HEK293 (cell line): ENCODE data around the gene RAB8A.

ENCODE experiments used
- CTCF ChIA-PET: fragments of 350-600 bp; formaldehyde crosslinking; extraction: SDS; loops from one replicate; lab custom pipeline; 2021; ENCODE audit warnings: antibody characterized with exemption; lab: Yijun Ruan, JAX
- POLR2A ChIA-PET: fragments of 300-600 bp; formaldehyde crosslinking; extraction: SDS; loops from one replicate; lab custom pipeline; 2020; ENCODE audit warnings: antibody characterized with exemption, inconsistent platforms; lab: Yijun Ruan, JAX
- H3K27ac ChIP-seq: fragments of 200-500 bp; sonication (Bioruptor generic); 2 replicates; pipeline ENCODE4 v1.5.1; 2014; ENCODE audit warnings: low read depth, low read length, control low read depth, inconsistent platforms; ENCODE audit errors: extremely low read depth
- H3K36me3 ChIP-seq, 2 experiments: fragments of 200-500 bp in 1 of 2; sonication (Bioruptor generic) in 1 of 2; 1 replicate in 1 of 2; 2 replicates in 1 of 2; pipeline ENCODE4 v1.5.1; 2014 to 2017; ENCODE audit warnings: inconsistent platforms in 2 of 2, low read length in 2 of 2; ENCODE audit not compliant: control insufficient read depth in 2 of 2, insufficient read depth in 1 of 2
- H3K4me1 ChIP-seq: fragments of 200-500 bp; sonication (Bioruptor generic); 2 replicates; pipeline ENCODE4 v1.5.1; 2014; ENCODE audit warnings: mild to moderate bottlenecking, low read length, inconsistent platforms; ENCODE audit not compliant: control insufficient read depth, insufficient read depth
- H3K4me3 ChIP-seq: 2 replicates; pipeline ENCODE4 v1.5.1; 2011; ENCODE audit warnings: low read depth, mild to moderate bottlenecking, control low read depth, low read length, moderate library complexity
- H3K9me3 ChIP-seq: fragments of 200-500 bp; sonication (Bioruptor generic); 2 replicates; pipeline ENCODE4 v1.5.1; 2014; ENCODE audit warnings: low read depth, low read length, inconsistent platforms; ENCODE audit not compliant: control insufficient read depth, insufficient read depth
- ELK4 ChIP-seq: IDR thresholded peaks from 2 replicates; pipeline ENCODE4 v1.6.1; 2011; ENCODE audit warnings: mild to moderate bottlenecking, low read depth, low read length, borderline replicate concordance
- GLIS2 ChIP-seq: fragments of 450-650 bp; formaldehyde crosslinking; IDR thresholded peaks from 2 replicates; pipeline ENCODE4 v1.5.1; 2016; ENCODE audit warnings: missing biosample characterization, missing genetic modification characterization
- KLF10 ChIP-seq: fragments of 450-650 bp; IDR thresholded peaks from 2 replicates; pipeline ENCODE4 v1.5.1; 2018; ENCODE audit warnings: missing biosample characterization, mild to moderate bottlenecking, missing genetic modification characterization
- PRDM10 ChIP-seq: fragments of 450-650 bp; formaldehyde crosslinking; IDR thresholded peaks from 2 replicates; pipeline ENCODE4 v1.5.1; 2016; ENCODE audit warnings: missing biosample characterization, missing genetic modification characterization
- SP2 ChIP-seq: fragments of 450-650 bp; formaldehyde crosslinking; IDR thresholded peaks from 2 replicates; pipeline ENCODE4 v1.5.1; 2016; ENCODE audit warnings: missing biosample characterization, missing genetic modification characterization
- SP7 ChIP-seq: fragments of 450-650 bp; formaldehyde crosslinking; IDR thresholded peaks from 2 replicates; pipeline ENCODE4 v1.5.1; 2016; ENCODE audit warnings: missing biosample characterization, missing genetic modification characterization
- ZBTB10 ChIP-seq: fragments of 450-650 bp; formaldehyde crosslinking; IDR thresholded peaks from 2 replicates; pipeline ENCODE4 v1.5.1; 2016; ENCODE audit warnings: missing biosample characterization, missing genetic modification characterization
- ZBTB21 ChIP-seq: fragments of 450-650 bp; formaldehyde crosslinking; IDR thresholded peaks from 2 replicates; pipeline ENCODE4 v1.5.1; 2017; ENCODE audit warnings: missing biosample characterization, missing genetic modification characterization
- ZBTB44 ChIP-seq: fragments of 450-650 bp; IDR thresholded peaks from 2 replicates; pipeline ENCODE4 v1.5.1; 2018; ENCODE audit warnings: missing biosample characterization, mild to moderate bottlenecking, missing genetic modification characterization
- ZNF16 ChIP-seq: fragments of 450-650 bp; formaldehyde crosslinking; IDR thresholded peaks from 2 replicates; pipeline ENCODE4 v1.5.1; 2016; ENCODE audit warnings: low read depth, missing biosample characterization, missing genetic modification characterization
- ZNF274 ChIP-seq, 2 experiments: fragments of 200-500 bp in 1 of 2; fragments of 450-650 bp in 1 of 2; sonication (Bioruptor generic) in 1 of 2; formaldehyde crosslinking in 1 of 2; IDR thresholded peaks; 2 replicates each; pipeline versions ENCODE4 v1.5.1 to v1.6.1; 2014 to 2016; ENCODE audit warnings: borderline replicate concordance in 1 of 2, inconsistent platforms in 1 of 2, low read length in 1 of 2, missing biosample characterization in 1 of 2, missing genetic modification characterization in 1 of 2
- ZNF354C ChIP-seq: fragments of 450-650 bp; formaldehyde crosslinking; IDR thresholded peaks from 2 replicates; pipeline ENCODE4 v1.5.1; 2016; ENCODE audit warnings: missing biosample characterization, missing genetic modification characterization, low read depth, borderline replicate concordance
- ZNF366 ChIP-seq: fragments of 450-650 bp; formaldehyde crosslinking; conservative IDR thresholded peaks from 2 replicates; pipeline ENCODE4 v1.5.1; 2016; ENCODE audit warnings: missing biosample characterization, missing genetic modification characterization
- ZNF423 ChIP-seq: fragments of 450-650 bp; formaldehyde crosslinking; IDR thresholded peaks from 2 replicates; pipeline ENCODE4 v1.5.1; 2016; ENCODE audit warnings: missing biosample characterization, missing genetic modification characterization
- ZNF600 ChIP-seq: fragments of 450-650 bp; formaldehyde crosslinking; IDR thresholded peaks from 2 replicates; pipeline ENCODE4 v1.5.1; 2016; ENCODE audit warnings: missing biosample characterization, missing genetic modification characterization
- ZNF747 ChIP-seq: fragments of 450-650 bp; formaldehyde crosslinking; IDR thresholded peaks from 2 replicates; pipeline ENCODE4 v1.5.1; 2016; ENCODE audit warnings: missing biosample characterization, missing genetic modification characterization
- ZNF777 ChIP-seq: fragments of 450-650 bp; formaldehyde crosslinking; IDR thresholded peaks from 2 replicates; pipeline ENCODE4 v1.5.1; 2017; ENCODE audit warnings: missing biosample characterization, missing genetic modification characterization, borderline replicate concordance
- ZSCAN30 ChIP-seq: fragments of 450-650 bp; IDR thresholded peaks from 2 replicates; pipeline ENCODE4 v1.5.1; 2018; ENCODE audit warnings: missing biosample characterization, mild to moderate bottlenecking, missing genetic modification characterization, moderate library complexity
- ZXDB ChIP-seq: fragments of 450-650 bp; formaldehyde crosslinking; IDR thresholded peaks from 2 replicates; pipeline ENCODE4 v1.5.1; 2016; ENCODE audit warnings: missing biosample characterization, missing genetic modification characterization
- TF ChIP-seq, protein P1 (sequence below): sonication (generic); formaldehyde crosslinking; IDR thresholded peaks from 2 replicates; pipeline ENCODE4 v1.8.1; 2022; ENCODE audit warnings: mild to moderate bottlenecking, moderate library complexity, missing genetic modification reagents

The RAB8A gene

GRCh38 chr19:16075430-16076153 lies 36.1 kb upstream of the RAB8A start:
- Histone ChIP-seq H3K27ac (peak overlapping the region; percentile 97), H3K4me3 (peak overlapping the region; percentile 91), H3K9me3 (no peaks in the 10 kb centered on the region), H3K4me1 (peaks cover 12% of the 10 kb centered on the region), H3K36me3 (peaks cover 0 to 7% of the 10 kb centered on the region in 2 experiments; a peak in 2 of 3 replicates)
- ChIA-PET POLR2A (interaction anchor here (0.6 to 3.4 kb wide), 7 partner anchors 10 to 698 kb away, joined by 3 to 20 read pairs (median 7); partner anchors contain the start of genes FAM32A and RAB8A), CTCF (interaction anchor here (0.6 to 6.7 kb wide), 8 partner anchors 9 to 1184 kb away, joined by 3 to 44 read pairs (median 4); no protein-coding TSS in a partner anchor)
- no peak for TF ChIP-seq ZNF354C (tag by site-specific recombination)
- TF ChIP-seq ZNF423 (tag by site-specific recombination) = no peak
- peak; percentile 87; the same call in 1 of the 2 replicates for TF ChIP-seq ZNF777 (tag by site-specific recombination)
- peak; percentile 98 for TF ChIP-seq ZNF16 (tag by site-specific recombination)
- TF ChIP-seq ELK4 = no peak
- peak; percentile 36; the same call in 1 of the 2 replicates for TF ChIP-seq ZNF366 (tag by site-specific recombination)
- peak; percentile 48; the same call in 1 of the 2 replicates for TF ChIP-seq ZBTB10 (tag by site-specific recombination)

DNA sequence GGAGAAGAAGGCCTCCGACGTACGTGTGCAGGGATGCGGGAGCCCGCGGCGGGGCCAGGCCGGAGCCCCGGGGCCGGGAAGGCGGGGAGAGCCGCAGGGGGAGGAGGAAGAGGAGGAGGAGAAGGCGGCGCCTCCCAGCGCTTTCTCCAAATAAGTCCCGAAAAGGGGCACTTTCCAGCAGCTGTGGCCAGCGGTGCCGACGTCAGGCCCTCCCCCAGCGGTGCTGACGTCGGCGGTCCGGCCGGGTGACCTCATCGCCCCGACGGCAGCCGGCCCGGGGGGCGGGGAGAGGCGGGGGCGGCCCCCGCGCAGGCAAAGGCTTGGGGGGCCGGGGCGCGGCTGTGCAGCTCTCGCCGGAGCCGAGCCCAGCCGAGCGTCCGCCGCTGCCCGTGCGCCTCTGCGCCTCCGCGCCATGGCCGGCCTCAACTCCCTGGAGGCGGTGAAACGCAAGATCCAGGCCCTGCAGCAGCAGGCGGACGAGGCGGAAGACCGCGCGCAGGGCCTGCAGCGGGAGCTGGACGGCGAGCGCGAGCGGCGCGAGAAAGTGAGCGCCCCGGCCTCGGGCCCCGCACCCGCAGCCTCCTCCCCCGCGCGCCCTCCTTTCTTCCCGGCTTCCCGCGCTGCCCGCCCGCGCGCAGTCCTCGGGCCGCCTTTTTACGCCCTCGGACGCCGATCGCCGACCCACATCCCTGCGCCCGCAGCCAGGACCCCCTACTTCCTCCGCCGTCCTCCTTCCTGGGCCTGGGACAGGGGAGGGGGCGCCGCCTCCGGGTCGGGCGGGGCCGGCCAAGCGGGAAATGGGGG lies 35.3 kb upstream of the RAB8A start, which contains the start of gene TPM4:
Gene TPM4 (plus strand): TSS at position 342 of the 804 bp plus-strand sequence. CDS start 71 bp downstream, at position 413.
- H3K36me3 ChIP-seq = peaks cover 3 to 14% of the 10 kb centered on the region in 2 experiments; a peak in 2 of 3 replicates
- ChIA-PET CTCF (interaction anchor here (0.6 to 6.7 kb wide), 7 partner anchors 10 to 817 kb away, joined by 3 to 44 read pairs (median 3); no protein-coding TSS in a partner anchor), POLR2A (interaction anchor here (0.6 to 3.4 kb wide), 7 partner anchors 9 to 698 kb away, joined by 3 to 20 read pairs (median 7); partner anchors contain the start of genes FAM32A and RAB8A)
- peak within 1 kb of the TSS; percentile 91 for H3K4me3 ChIP-seq
- H3K9me3 ChIP-seq = no peaks in the 10 kb centered on the region
- H3K27ac ChIP-seq = peak within 1 kb of the TSS; percentile 97
- H3K4me1 ChIP-seq = peaks cover 12% of the 10 kb centered on the region
- TF ChIP-seq, protein P1, sequence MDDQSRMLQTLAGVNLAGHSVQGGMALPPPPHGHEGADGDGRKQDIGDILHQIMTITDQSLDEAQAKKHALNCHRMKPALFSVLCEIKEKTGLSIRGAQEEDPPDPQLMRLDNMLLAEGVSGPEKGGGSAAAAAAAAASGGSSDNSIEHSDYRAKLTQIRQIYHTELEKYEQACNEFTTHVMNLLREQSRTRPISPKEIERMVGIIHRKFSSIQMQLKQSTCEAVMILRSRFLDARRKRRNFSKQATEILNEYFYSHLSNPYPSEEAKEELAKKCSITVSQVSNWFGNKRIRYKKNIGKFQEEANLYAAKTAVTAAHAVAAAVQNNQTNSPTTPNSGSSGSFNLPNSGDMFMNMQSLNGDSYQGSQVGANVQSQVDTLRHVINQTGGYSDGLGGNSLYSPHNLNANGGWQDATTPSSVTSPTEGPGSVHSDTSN = peak; percentile 88; the same call in 1 of the 2 replicates
- TF ChIP-seq ZNF274 (IDR thresholded peaks at IDR 0.05; ENCODE audit: low read length) (no peak), ZNF274 (tag by site-specific recombination; IDR thresholded peaks at IDR 0.05; ENCODE audit: borderline replicate concordance) (no peak), SP7 (peak; percentile 61), ZSCAN30 (tag by site-specific recombination) (peak; percentile 71; the same call in 1 of the 2 replicates), ZNF747 (no peak), SP2 (tag by site-specific recombination) (peak; percentile 79), GLIS2 (tag by site-specific recombination) (peak; percentile 86), ZBTB21 (tag by site-specific recombination) (peak; percentile 95), ZBTB44 (no peak), KLF10 (peak; percentile 80; the same call in 1 of the 2 replicates), ZXDB (tag by site-specific recombination) (peak; percentile 62; the same call in 1 of the 2 replicates), PRDM10 (tag by site-specific recombination) (peak; percentile 33; the same call in 1 of the 2 replicates), ZNF600 (tag by site-specific recombination) (no peak)
